ENCODE data around the gene KERA.

KERA gene, protein sequence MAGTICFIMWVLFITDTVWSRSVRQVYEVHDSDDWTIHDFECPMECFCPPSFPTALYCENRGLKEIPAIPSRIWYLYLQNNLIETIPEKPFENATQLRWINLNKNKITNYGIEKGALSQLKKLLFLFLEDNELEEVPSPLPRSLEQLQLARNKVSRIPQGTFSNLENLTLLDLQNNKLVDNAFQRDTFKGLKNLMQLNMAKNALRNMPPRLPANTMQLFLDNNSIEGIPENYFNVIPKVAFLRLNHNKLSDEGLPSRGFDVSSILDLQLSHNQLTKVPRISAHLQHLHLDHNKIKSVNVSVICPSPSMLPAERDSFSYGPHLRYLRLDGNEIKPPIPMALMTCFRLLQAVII

DNA sequence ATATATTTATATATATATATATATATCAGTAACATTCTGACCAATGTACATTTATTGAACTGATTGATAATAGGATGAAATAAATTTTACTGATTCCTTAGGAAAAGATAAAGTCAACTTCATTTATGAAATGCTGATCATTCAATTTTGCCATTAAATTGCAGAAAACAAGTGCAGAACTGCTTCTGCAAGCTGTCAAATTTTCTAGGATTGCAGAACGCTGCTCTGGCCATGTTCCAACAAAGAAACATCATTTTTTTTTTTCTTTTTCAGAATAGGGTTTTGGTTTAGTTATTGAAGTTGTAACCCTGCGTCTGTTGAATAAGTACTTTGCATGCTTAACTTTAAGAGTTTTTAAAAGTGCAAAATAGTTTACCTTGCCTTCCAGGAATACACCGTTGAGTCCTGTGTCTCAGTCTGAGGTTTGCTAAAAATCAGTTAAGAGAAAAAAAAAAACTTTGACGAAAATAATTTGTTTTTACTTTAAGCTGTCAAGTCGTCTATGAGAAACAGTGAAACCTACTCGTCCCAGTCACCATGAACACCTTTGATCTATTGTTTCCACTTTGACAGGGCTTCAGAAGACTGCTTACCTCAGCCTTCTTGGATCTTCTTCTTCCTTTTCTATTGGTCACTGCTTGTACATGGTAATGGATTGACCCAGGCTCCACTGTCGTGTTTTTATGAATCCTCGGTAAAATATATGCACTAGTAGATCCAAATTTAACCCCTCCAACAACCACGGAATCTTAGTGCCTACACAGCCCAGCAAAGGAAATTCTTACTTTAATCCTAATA is at the start of gene KERA:
Gene KERA, minus strand, starts transcription at position 657 of the 798 bp plus-strand sequence. CDS start 1,743 bp downstream, outside the sequence.
- no peak within 1 kb of the TSS for H3K4me3 ChIP-seq (ENCODE audit: low read depth, low read length)
- ChIA-PET CTCF (no interaction called here), POLR2A (no interaction called here)
- TF ChIP-seq CTCF (IDR thresholded peaks at IDR 0.05; ENCODE audit: insufficient read depth, low read length, missing control alignments) = no peak
- DNase-seq (ENCODE audit: low read depth, low spot score) = no peak

DNA sequence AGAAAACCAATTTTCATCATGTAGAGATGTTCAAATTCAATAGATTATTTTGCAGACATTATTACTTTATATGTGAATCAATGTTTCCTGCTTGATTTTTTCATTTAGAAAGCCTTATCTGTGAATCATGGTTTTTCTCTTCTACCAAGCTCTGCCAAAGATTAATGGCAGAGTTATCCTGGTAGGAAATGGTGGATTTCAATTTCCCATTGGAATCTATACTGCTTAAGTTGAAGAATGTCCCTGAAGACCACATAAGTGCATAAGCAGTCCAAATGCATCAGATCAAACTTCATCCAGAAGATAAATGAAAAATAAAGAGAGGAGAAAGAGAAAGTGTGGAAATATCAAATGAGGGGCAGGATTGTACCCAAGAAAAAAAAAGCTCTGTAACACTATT is 48.5 kb upstream of the KERA start:
- CTCF ChIA-PET = interaction anchor here (1.0 to 1.1 kb wide), 2 partner anchors 128 to 129 kb away, joined by 3 to 5 read pairs; no protein-coding TSS in a partner anchor
- DNase-seq (ENCODE audit: low read depth, low spot score) = no peak
- no peak overlapping the region for H3K4me3 ChIP-seq (ENCODE audit: low read depth, low read length)
- POLR2A ChIA-PET = no interaction called here
- no peak for TF ChIP-seq CTCF (IDR thresholded peaks at IDR 0.05; ENCODE audit: insufficient read depth, low read length, missing control alignments)

DNA sequence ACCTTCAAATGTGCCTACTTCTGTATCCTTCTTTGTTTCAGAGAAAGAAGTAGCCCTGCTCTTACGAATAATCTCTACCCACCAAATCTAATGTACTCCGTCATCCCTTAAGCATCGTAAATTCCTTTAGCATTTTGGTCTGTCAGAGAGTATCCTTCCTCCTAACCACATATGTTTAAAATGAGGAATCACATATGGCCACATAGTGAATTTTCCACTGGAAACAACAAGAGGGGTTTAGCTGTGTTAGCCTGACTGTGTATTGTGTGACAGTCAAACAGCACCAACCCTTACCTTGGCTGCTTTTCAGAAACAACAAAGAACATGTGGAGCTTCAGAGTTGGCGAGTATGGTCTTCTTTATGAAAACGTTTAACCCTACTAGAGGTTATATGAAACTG is 48.0 kb upstream of the KERA start:
- no peak overlapping the region for H3K4me3 ChIP-seq (ENCODE audit: low read depth, low read length)
- TF ChIP-seq CTCF (IDR thresholded peaks at IDR 0.05; ENCODE audit: insufficient read depth, low read length, missing control alignments) = no peak
- ChIA-PET CTCF (interaction anchor here (1.0 to 1.1 kb wide), 2 partner anchors 127 to 128 kb away, joined by 3 to 5 read pairs; no protein-coding TSS in a partner anchor), POLR2A (no interaction called here)
- DNase-seq (ENCODE audit: low read depth, low spot score) = no peak

- ChIA-PET POLR2A (no interaction called here), CTCF (no interaction called here)
- no peak overlapping the region for H3K4me3 ChIP-seq (ENCODE audit: low read depth, low read length)
- DNase-seq (ENCODE audit: low read depth, low spot score) = no peak
- TF ChIP-seq CTCF (IDR thresholded peaks at IDR 0.05; ENCODE audit: insufficient read depth, low read length, missing control alignments) = no peak
These were observed 47.1 kb upstream of the KERA start for GRCh38 chr12:91104812-91105466.

DNA sequence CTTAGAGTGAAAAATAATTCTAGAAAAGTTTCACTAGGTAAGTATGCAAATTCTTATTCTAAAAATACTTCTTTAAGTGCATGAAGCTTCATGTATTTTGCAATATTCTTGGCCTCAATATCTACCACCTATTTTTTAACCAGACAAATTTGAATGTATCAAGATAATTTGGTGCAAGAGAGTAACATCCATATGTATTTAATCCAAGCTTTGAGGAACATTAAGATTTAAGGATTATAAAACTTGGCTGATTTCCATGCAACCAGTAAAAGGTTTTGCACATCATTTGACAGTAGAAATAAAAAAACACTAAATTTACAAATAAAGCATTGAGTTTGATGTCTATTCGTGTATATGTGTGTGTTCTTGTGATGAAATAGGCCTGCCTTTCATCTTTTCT is 45.8 kb upstream of the KERA start:
- TF ChIP-seq CTCF (IDR thresholded peaks at IDR 0.05; ENCODE audit: insufficient read depth, low read length, missing control alignments) = no peak
- CTCF ChIA-PET = interaction anchor here (1.0 to 2.0 kb wide), 4 partner anchors 113 to 256 kb away, joined by 3 to 4 read pairs (median 3); no protein-coding TSS in a partner anchor

More for the DNA sequence above, 45.8 kb upstream of the KERA start:
- POLR2A ChIA-PET = no interaction called here
- no peak overlapping the region for H3K4me3 ChIP-seq (ENCODE audit: low read depth, low read length)
- DNase-seq (ENCODE audit: low read depth, low spot score) = no peak
